GM10248 (cell line): ENCODE data around the gene CHID1.

ENCODE experiments used
- CTCF ChIA-PET: fragments of 300-600 bp; sonication (Branson Sonifier 250); formaldehyde crosslinking; extraction: SDS; loops from one replicate; lab custom pipeline; 2021; ENCODE audit warnings: antibody characterized with exemption; lab: Yijun Ruan, JAX
- POLR2A ChIA-PET: fragments of 350-650 bp; sonication (Branson Sonifier 250); formaldehyde crosslinking; extraction: SDS; loops from one replicate; lab custom pipeline; 2020; ENCODE audit warnings: antibody characterized with exemption; lab: Yijun Ruan, JAX
- DNase-seq: peaks from one replicate; pipeline ENCODE4 v3.0.0; 2012; ENCODE audit errors: extremely low spot score
- TF ChIP-seq, protein P1 (sequence below): IDR thresholded peaks from 2 replicates; pipeline ENCODE4 v1.5.1; 2012; ENCODE audit warnings: mild to moderate bottlenecking, low read depth; ENCODE audit errors: extremely low read depth, missing control alignments, control extremely low read depth

CHID1 gene

GRCh38 chr11:820655-821511 is 89.7 kb downstream of the CHID1 start:
- no peak for DNase-seq
- ChIA-PET POLR2A (interaction anchor here (1.8 to 2.4 kb wide), 3 partner anchors 10 to 24 kb away, joined by 4 to 35 read pairs (median 13); partner anchors contain the start of genes CD151, CRACR2B and RPLP2), CTCF (interaction anchor here (2.2 to 2.7 kb wide), 2 partner anchors 8 to 10 kb away, joined by 8 to 11 read pairs; partner anchors contain the start of gene CRACR2B)

GRCh38 chr11:819943-820649 is 90.5 kb downstream of the CHID1 start:
- DNase-seq: peak; percentile 89
- CTCF ChIA-PET: interaction anchor here (1.8 to 2.7 kb wide), 3 partner anchors 8 to 21 kb away, joined by 6 to 11 read pairs (median 8); partner anchors contain the start of gene CRACR2B
- TF ChIP-seq, protein P1, sequence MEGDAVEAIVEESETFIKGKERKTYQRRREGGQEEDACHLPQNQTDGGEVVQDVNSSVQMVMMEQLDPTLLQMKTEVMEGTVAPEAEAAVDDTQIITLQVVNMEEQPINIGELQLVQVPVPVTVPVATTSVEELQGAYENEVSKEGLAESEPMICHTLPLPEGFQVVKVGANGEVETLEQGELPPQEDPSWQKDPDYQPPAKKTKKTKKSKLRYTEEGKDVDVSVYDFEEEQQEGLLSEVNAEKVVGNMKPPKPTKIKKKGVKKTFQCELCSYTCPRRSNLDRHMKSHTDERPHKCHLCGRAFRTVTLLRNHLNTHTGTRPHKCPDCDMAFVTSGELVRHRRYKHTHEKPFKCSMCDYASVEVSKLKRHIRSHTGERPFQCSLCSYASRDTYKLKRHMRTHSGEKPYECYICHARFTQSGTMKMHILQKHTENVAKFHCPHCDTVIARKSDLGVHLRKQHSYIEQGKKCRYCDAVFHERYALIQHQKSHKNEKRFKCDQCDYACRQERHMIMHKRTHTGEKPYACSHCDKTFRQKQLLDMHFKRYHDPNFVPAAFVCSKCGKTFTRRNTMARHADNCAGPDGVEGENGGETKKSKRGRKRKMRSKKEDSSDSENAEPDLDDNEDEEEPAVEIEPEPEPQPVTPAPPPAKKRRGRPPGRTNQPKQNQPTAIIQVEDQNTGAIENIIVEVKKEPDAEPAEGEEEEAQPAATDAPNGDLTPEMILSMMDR: no peak
- POLR2A ChIA-PET: interaction anchor here (0.9 to 2.4 kb wide), 7 partner anchors 11 to 125 kb away, joined by 3 to 35 read pairs (median 4); partner anchors contain the start of genes CD151, CEND1, CRACR2B and RPLP2

More at GRCh38 chr11:820655-821511, 89.7 kb downstream of the CHID1 start:
- TF ChIP-seq, protein P1: no peak

GRCh38 chr11:819129-819931 is 91.3 kb downstream of the CHID1 start:
- peak; percentile 94 for DNase-seq
- CTCF ChIA-PET: interaction anchor here (1.0 to 2.7 kb wide), 6 partner anchors 8 to 23 kb away, joined by 3 to 11 read pairs (median 6); partner anchors contain the start of genes CD151, CRACR2B, POLR2L and TSPAN4
- POLR2A ChIA-PET: interaction anchor here (0.6 to 2.4 kb wide), 16 partner anchors 9 to 313 kb away, joined by 3 to 35 read pairs (median 4); partner anchors contain the start of genes CD151, CEND1, CRACR2B and HRAS
- TF ChIP-seq, protein P1: no peak

GRCh38 chr11:818396-819128 is 92.0 kb downstream of the CHID1 start, which contains the start of gene PNPLA2:
Gene PNPLA2 (plus strand): TSS chr11:818914. CDS start chr11:819719, 805 bp downstream.
- DNase-seq: no peak
- ChIA-PET CTCF (interaction anchor here (1.0 to 2.7 kb wide), 6 partner anchors 7 to 24 kb away, joined by 3 to 11 read pairs (median 6); partner anchors contain the start of genes CD151, CRACR2B, POLR2L and TSPAN4), POLR2A (interaction anchor here (0.6 to 2.4 kb wide), 14 partner anchors 8 to 312 kb away, joined by 3 to 35 read pairs (median 4); partner anchors contain the start of genes CD151, CRACR2B, HRAS and RNH1)
- TF ChIP-seq, protein P1: no peak
